GM23338 (cell line): ENCODE measurements around the gene SLC25A48. TPM values are rescaled to one million over a fixed set of nuclear protein-coding genes. Genes with fewer than 3 reads are reported as not detected.

Experiments used
- ATAC-seq: fragments of 200-7000 bp; cut with Tn5 transposase; 3 replicates; pipeline ENCODE4 v1.9.1; 2020
- DNase-seq: peaks from one replicate; pipeline ENCODE4 v3.0.0-alpha.2; 2015; ENCODE audit warnings: low spot score
- H2AFZ ChIP-seq: fragments of 200-600 bp; sonication (generic); 2 replicates; pipeline ENCODE4 v1.8.0; 2016; ENCODE audit warnings: antibody characterized with exemption, mild to moderate bottlenecking, moderate library complexity
- H3F3A ChIP-seq: fragments of 200-600 bp; sonication (generic); replicated peaks from 2 replicates; pipeline ENCODE4 v1.8.0; 2017; ENCODE audit warnings: antibody characterized with exemption, mixed run types, low read depth
- H3K27ac ChIP-seq: fragments of 200-600 bp; sonication (generic); 2 replicates; pipeline ENCODE4 v1.6.1; 2016; ENCODE audit warnings: low read depth
- H3K27me3 ChIP-seq: fragments of 200-600 bp; sonication (generic); 2 replicates; pipeline ENCODE4 v1.8.0; 2016; ENCODE audit warnings: mild to moderate bottlenecking, mixed run types, moderate library complexity; ENCODE audit not compliant: insufficient read depth
- H3K36me3 ChIP-seq: fragments of 200-600 bp; sonication (generic); 2 replicates; pipeline ENCODE4 v1.8.0; 2016; ENCODE audit warnings: mild to moderate bottlenecking; ENCODE audit not compliant: insufficient read depth
- H3K4me1 ChIP-seq: fragments of 200-600 bp; sonication (generic); 2 replicates; pipeline ENCODE4 v1.8.0; 2016; ENCODE audit warnings: mild to moderate bottlenecking, moderate library complexity; ENCODE audit not compliant: insufficient read depth
- H3K4me2 ChIP-seq: fragments of 200-600 bp; sonication (generic); 2 replicates; pipeline ENCODE4 v1.7.1; 2017; ENCODE audit warnings: mixed run types
- H3K4me3 ChIP-seq: fragments of 200-600 bp; sonication (generic); 2 replicates; pipeline ENCODE4 v1.6.1; 2016; ENCODE audit warnings: mixed run types
- H3K79me2 ChIP-seq: fragments of 200-600 bp; sonication (generic); replicated peaks from 2 replicates; pipeline ENCODE4 v1.8.0; 2017; ENCODE audit warnings: mild to moderate bottlenecking; ENCODE audit not compliant: insufficient read depth
- H3K9me2 ChIP-seq: fragments of 200-600 bp; sonication (generic); 2 replicates; pipeline ENCODE4 v1.8.0; 2017; ENCODE audit not compliant: insufficient read depth
- H4K20me1 ChIP-seq: fragments of 200-600 bp; sonication (generic); replicated peaks from 2 replicates; pipeline ENCODE4 v1.8.0; 2017; ENCODE audit warnings: mild to moderate bottlenecking; ENCODE audit not compliant: insufficient read depth
- H3K27ac Mint-ChIP-seq: 2 replicates; pipeline ENCODE4 v1.8.0; 2020; ENCODE audit warnings: inconsistent platforms, mild to moderate bottlenecking, moderate library complexity, mixed read lengths
- H3K27me3 Mint-ChIP-seq: 3 replicates; pipeline ENCODE4 v1.8.0; 2022; ENCODE audit warnings: low read depth, mild to moderate bottlenecking, moderate library complexity, mixed read lengths, inconsistent platforms; ENCODE audit not compliant: insufficient read depth, poor library complexity
- H3K36me3 Mint-ChIP-seq: 3 replicates; pipeline ENCODE4 v1.8.0; 2021; ENCODE audit warnings: low read depth, mild to moderate bottlenecking, inconsistent platforms, moderate library complexity, mixed read lengths
- H3K4me1 Mint-ChIP-seq: 3 replicates; pipeline ENCODE4 v1.8.0; 2020; ENCODE audit warnings: mild to moderate bottlenecking, inconsistent platforms, mixed read lengths
- H3K4me3 Mint-ChIP-seq: 3 replicates; pipeline ENCODE4 v1.8.0; 2021; ENCODE audit warnings: moderate library complexity, mild to moderate bottlenecking, inconsistent platforms, mixed read lengths
- H3K9me3 Mint-ChIP-seq: 3 replicates; pipeline ENCODE4 v1.8.0; 2020; ENCODE audit warnings: moderate library complexity, mild to moderate bottlenecking, inconsistent platforms, mixed read lengths
- CREB1 ChIP-seq: fragments of 250-450 bp; sonication (Bioruptor Pico); IDR thresholded peaks from 2 replicates; pipeline ENCODE4 v1.5.0; 2020; ENCODE audit warnings: low read depth, mild to moderate bottlenecking, moderate library complexity
- CTCF ChIP-seq, 2 experiments: fragments of 200-600 bp in 1 of 2; sonication (generic) in 1 of 2; conservative IDR thresholded peaks; 2 replicates each; pipeline versions ENCODE4 v1.5.1 to v1.6.1; 2016 to 2017; ENCODE audit warnings: antibody characterized with exemption in 2 of 2, low read depth in 2 of 2, mild to moderate bottlenecking in 2 of 2, moderate library complexity in 1 of 2
- ETS1 ChIP-seq: IDR thresholded peaks from 2 replicates; pipeline ENCODE4 v1.6.1; 2016; ENCODE audit warnings: antibody characterized with exemption
- EZH2 ChIP-seq: fragments of 200-600 bp; sonication (generic); IDR thresholded peaks from one replicate; pipeline ENCODE4 v1.8.0; 2017; ENCODE audit warnings: antibody characterized with exemption, mild to moderate bottlenecking, low read depth; ENCODE audit not compliant: unreplicated experiment
- EZH2phosphoT487 ChIP-seq: fragments of 200-600 bp; sonication (generic); IDR thresholded peaks from one replicate; pipeline ENCODE4 v1.8.1; 2018; ENCODE audit warnings: antibody characterized with exemption; ENCODE audit not compliant: unreplicated experiment
- NANOG ChIP-seq: IDR thresholded peaks from 2 replicates; pipeline ENCODE4 v1.6.1; 2016; ENCODE audit warnings: antibody characterized with exemption, borderline replicate concordance
- POLR2AphosphoS5 ChIP-seq: IDR thresholded peaks from 2 replicates; pipeline ENCODE4 v1.6.1; 2016; ENCODE audit warnings: antibody characterized with exemption, low read depth
- REST ChIP-seq: IDR thresholded peaks from one replicate; pipeline ENCODE4 v1.6.1; 2018; ENCODE audit warnings: antibody characterized with exemption; ENCODE audit not compliant: unreplicated experiment
- STAT1 ChIP-seq: IDR thresholded peaks from one replicate; pipeline ENCODE4 v1.6.1; 2016; ENCODE audit warnings: antibody characterized with exemption; ENCODE audit not compliant: unreplicated experiment
- ZNF331 ChIP-seq: fragments of 250-450 bp; sonication (Bioruptor Pico); IDR thresholded peaks from 2 replicates; pipeline ENCODE4 v1.5.0; 2020; ENCODE audit warnings: low read depth, mild to moderate bottlenecking, moderate library complexity
- ZNF462 ChIP-seq: fragments of 250-450 bp; sonication (Bioruptor Pico); IDR thresholded peaks from 2 replicates; pipeline ENCODE4 v1.5.0; 2020; ENCODE audit warnings: mild to moderate bottlenecking, moderate library complexity
- polyA plus RNA-seq: library from polyadenylated mRNA; unstranded; fragments of >200 nt; fragmentation: Nextera tagmentation; extraction: Ambion mirVana; gene quantifications from 2 replicates; pipeline ENCODE4 v1.2.1, GENCODE V29; 2016
- total RNA-seq: library from RNA; depleted of rRNA; stranded (reverse); fragments of >200 nt; shearing (Covaris generic); gene quantifications from 2 replicates; pipeline ENCODE4 v1.2.3, GENCODE V29; 2014

The SLC25A48 gene
- total and polyA plus RNA-seq, 2 experiments from 2014 or later: 1.1 to 1.5 TPM

- H3K9me3 Mint-ChIP-seq: no peaks in the 10 kb centered on the region
- Histone ChIP-seq H3K4me2 (no peak overlapping the region), H3K4me3 (no peak overlapping the region), H3K4me1 (no peaks in the 10 kb centered on the region), H3K79me2 (no peaks in the 10 kb centered on the region), H3K27me3 (peaks cover 21% of the 10 kb centered on the region), H3K9me2 (no peaks in the 10 kb centered on the region), H3F3A (no peaks in the 10 kb centered on the region), H4K20me1 (no peaks in the 10 kb centered on the region), H2AFZ (no peak overlapping the region), H3K27ac (no peak overlapping the region), H3K36me3 (no peaks in the 10 kb centered on the region)
- TF ChIP-seq STAT1 (no peak), EZH2phosphoT487 (no peak), CREB1 (CRISPR knock-in tag) (no peak), NANOG (no peak), ETS1 (no peak), ZNF462 (no peak), EZH2 (no peak), CTCF (conservative IDR thresholded peaks at IDR 0.05; ENCODE audit: low read depth in 2 of 2) (no peak), POLR2AphosphoS5 (no peak), ZNF331 (CRISPR knock-in tag) (no peak), REST (no peak)
- DNase-seq (no peak), ATAC-seq (no peak)
- 0 out of 3 replicates have a peak, but pooled peaks cover 2% of the 10 kb centered on the region for H3K4me1 Mint-ChIP-seq
- no peak overlapping the region for H3K4me3 Mint-ChIP-seq
- peaks cover 47% of the 10 kb centered on the region for H3K27me3 Mint-ChIP-seq
- H3K27ac Mint-ChIP-seq: no peak overlapping the region
- H3K36me3 Mint-ChIP-seq: no peaks in the 10 kb centered on the region; the same call in 2 of the 3 replicates
These were observed 5.3 kb upstream of the SLC25A48 start for GRCh38 chr5:135829179-135829578.
